GM19099 (cell line): Measurements from ENCODE around the gene DNALI1.

Experiments used
- POLR2A ChIP-seq: IDR thresholded peaks from 3 replicates; pipeline ENCODE4 v1.6.1; 2011; ENCODE audit warnings: low read depth; ENCODE audit not compliant: insufficient read length; ENCODE audit errors: extremely low read depth

DNALI1 gene

GRCh38 chr1:37595440-37596181 lies 38.9 kb downstream of the DNALI1 start, which contains the start of gene GNL2:
Gene GNL2 (minus strand): TSS chr1:37595937. CDS start chr1:37595822, 115 bp downstream.
- peak; percentile 92 for TF ChIP-seq POLR2A

GRCh38 chr1:37596182-37596667 lies 39.5 kb downstream of the DNALI1 start:
- no peak for TF ChIP-seq POLR2A

GRCh38 chr1:37599940-37600339 lies 43.2 kb downstream of the DNALI1 start:
- no peak for TF ChIP-seq POLR2A

GRCh38 chr1:37601441-37601840 lies 44.7 kb downstream of the DNALI1 start:
- TF ChIP-seq POLR2A = no peak

- no peak for TF ChIP-seq POLR2A
Measured at GRCh38 chr1:37602750-37603694, 46.3 kb downstream of the DNALI1 start.

GRCh38 chr1:37605061-37605650 lies 48.4 kb downstream of the DNALI1 start:
- TF ChIP-seq POLR2A = no peak

- no peak for TF ChIP-seq POLR2A
Measured at GRCh38 chr1:37605806-37606474, 49.2 kb downstream of the DNALI1 start.

GRCh38 chr1:37606481-37607263 lies 49.9 kb downstream of the DNALI1 start:
- TF ChIP-seq POLR2A = no peak

- no peak for TF ChIP-seq POLR2A
Measured at GRCh38 chr1:37609002-37609401, 52.3 kb downstream of the DNALI1 start.

- TF ChIP-seq POLR2A = no peak
Measured at GRCh38 chr1:37609994-37610393, 53.3 kb downstream of the DNALI1 start.

GRCh38 chr1:37612186-37612585 lies 55.4 kb downstream of the DNALI1 start:
- no peak for TF ChIP-seq POLR2A

GRCh38 chr1:37614105-37614504 lies 57.4 kb downstream of the DNALI1 start:
- TF ChIP-seq POLR2A = no peak

- no peak for TF ChIP-seq POLR2A
Measured at GRCh38 chr1:37616330-37616729, 59.6 kb downstream of the DNALI1 start.
